Karpas-422 (cell line): ENCODE measurements around the gene AOPEP. TPM values are rescaled to one million over a fixed set of nuclear protein-coding genes. Genes with fewer than 3 reads are reported as not detected.

Source experiments
- DNase-seq: peaks from one replicate; pipeline ENCODE4 v3.0.0-alpha.2; 2015
- H2AFZ ChIP-seq: fragments of 200-600 bp; sonication (generic); 2 replicates; pipeline ENCODE4 v1.6.1; 2014; ENCODE audit warnings: antibody characterized with exemption, low read length, mixed read lengths
- H3K27ac ChIP-seq: fragments of 200-600 bp; sonication (generic); 2 replicates; pipeline ENCODE4 v1.5.1; 2014; ENCODE audit warnings: mild to moderate bottlenecking, low read length, moderate library complexity
- H3K27me3 ChIP-seq: fragments of 200-600 bp; sonication (generic); 2 replicates; pipeline ENCODE4 v1.6.1; 2014; ENCODE audit warnings: low read length, mixed read lengths
- H3K36me3 ChIP-seq: fragments of 200-600 bp; sonication (generic); 2 replicates; pipeline ENCODE4 v1.6.1; 2014; ENCODE audit warnings: low read length, mixed read lengths; ENCODE audit not compliant: insufficient read depth
- H3K4me1 ChIP-seq: fragments of 200-600 bp; sonication (generic); 2 replicates; pipeline ENCODE4 v1.6.1; 2014; ENCODE audit warnings: mild to moderate bottlenecking, low read length, mixed read lengths
- H3K4me2 ChIP-seq: fragments of 200-600 bp; sonication (generic); 2 replicates; pipeline ENCODE4 v1.6.1; 2014; ENCODE audit warnings: low read length, low read depth, mild to moderate bottlenecking; ENCODE audit not compliant: poor library complexity, severe bottlenecking
- H3K4me3 ChIP-seq: fragments of 200-600 bp; sonication (generic); 2 replicates; pipeline ENCODE4 v1.5.1; 2014; ENCODE audit warnings: mild to moderate bottlenecking, antibody characterized with exemption, low read length, mixed read lengths
- H3K79me2 ChIP-seq: fragments of 200-600 bp; sonication (generic); 2 replicates; pipeline ENCODE4 v1.6.1; 2014; ENCODE audit warnings: mild to moderate bottlenecking, low read length, mixed read lengths
- H3K9ac ChIP-seq: fragments of 200-600 bp; sonication (generic); 2 replicates; pipeline ENCODE4 v1.6.0; 2014; ENCODE audit warnings: low read length
- H3K9me2 ChIP-seq: fragments of 200-600 bp; sonication (generic), shearing (Covaris generic); replicated peaks from 2 replicates; pipeline ENCODE4 v1.6.0; 2014; ENCODE audit warnings: mild to moderate bottlenecking, low read length, moderate library complexity; ENCODE audit not compliant: insufficient read depth
- H3K9me3 ChIP-seq: fragments of 300-700, 200-600 bp; sonication (generic); 2 replicates; pipeline ENCODE4 v1.6.1; 2014; ENCODE audit warnings: low read length, mixed read lengths
- H4K20me1 ChIP-seq: fragments of 200-600 bp; sonication (generic); 2 replicates; pipeline ENCODE4 v1.6.1; 2014; ENCODE audit warnings: mild to moderate bottlenecking, antibody characterized with exemption, low read length, low read depth; ENCODE audit not compliant: insufficient read depth
- total RNA-seq: library from RNA; depleted of rRNA; stranded (reverse); fragments of >200 nt; shearing (Covaris generic); gene quantifications from 2 replicates; pipeline ENCODE4 v1.2.3, GENCODE V29; 2014; ENCODE audit warnings: low replicate concordance

Gene AOPEP
- total RNA-seq, 1 experiment from 2014 or later, result 22.7 TPM

DNA sequence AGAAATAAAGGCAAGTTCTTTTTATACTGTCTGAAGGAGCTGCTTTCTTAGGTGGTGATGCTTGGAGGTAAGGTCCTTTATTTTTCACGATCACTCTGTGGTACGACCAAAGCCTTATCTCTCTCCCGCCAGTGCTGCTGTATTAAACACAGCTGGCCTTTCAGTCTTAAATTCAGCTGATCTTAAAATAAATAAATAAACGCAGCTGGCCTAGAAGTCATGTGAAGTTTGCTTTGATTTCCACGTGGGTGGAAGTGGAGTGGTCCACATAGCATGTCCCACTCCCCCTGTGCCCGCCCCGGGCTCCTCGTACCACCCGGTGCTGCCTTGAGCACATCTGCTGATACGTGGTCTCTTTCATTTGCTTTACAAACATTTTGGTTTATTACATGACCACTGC lies 330.6 kb downstream of the AOPEP start:
- no peak for DNase-seq
- Histone ChIP-seq H4K20me1 (no peaks in the 10 kb centered on the region), H2AFZ (no peak overlapping the region), H3K27ac (no peak overlapping the region), H3K9me3 (no peaks in the 10 kb centered on the region), H3K4me2 (no peak overlapping the region), H3K4me3 (no peak overlapping the region), H3K4me1 (no peaks in the 10 kb centered on the region), H3K9ac (no peak overlapping the region), H3K9me2 (no peaks in the 10 kb centered on the region), H3K27me3 (no peaks in the 10 kb centered on the region), H3K36me3 (no peaks in the 10 kb centered on the region), H3K79me2 (no peaks in the 10 kb centered on the region)

DNA sequence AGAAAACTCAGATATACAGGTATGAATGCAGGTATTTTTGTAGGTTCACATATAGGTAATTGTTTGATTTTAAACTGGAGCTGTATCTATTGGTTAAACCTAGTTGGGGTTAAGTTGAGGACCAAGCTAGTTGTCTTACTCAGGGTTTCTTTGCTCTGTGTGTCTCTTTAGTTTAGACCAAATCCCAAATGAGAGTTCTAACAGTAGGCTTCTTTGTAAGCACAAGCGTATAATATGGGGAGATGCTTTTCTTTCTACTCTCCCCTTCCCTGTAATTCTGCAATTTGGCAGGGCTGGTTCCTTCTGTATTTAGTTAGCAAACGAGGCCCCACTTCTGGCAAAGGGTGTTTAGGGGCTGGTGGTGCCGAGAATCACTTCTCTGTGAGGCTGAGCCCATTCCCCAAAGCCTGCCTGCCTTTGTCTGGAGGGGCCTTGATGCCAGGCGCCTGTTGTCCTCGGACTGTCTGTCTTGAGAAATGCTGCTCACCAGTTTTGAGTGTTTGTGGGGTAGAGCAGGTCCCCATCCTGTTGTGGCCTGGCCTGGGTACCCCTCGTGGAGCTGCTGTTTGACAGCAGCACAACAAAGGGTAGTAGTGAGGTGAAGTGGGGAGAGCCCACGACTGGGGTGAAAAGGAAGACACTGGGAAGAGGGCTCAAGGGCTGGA lies 331.8 kb downstream of the AOPEP start:
- H3K4me1 ChIP-seq, result no peaks in the 10 kb centered on the region
- no peaks in the 10 kb centered on the region for H3K9me3 ChIP-seq
- H4K20me1 ChIP-seq, result no peaks in the 10 kb centered on the region
- H3K9me2 ChIP-seq, result no peaks in the 10 kb centered on the region
- no peak overlapping the region for H3K27ac ChIP-seq
- H3K27me3 ChIP-seq, result no peaks in the 10 kb centered on the region
- no peaks in the 10 kb centered on the region for H3K79me2 ChIP-seq
- H3K36me3 ChIP-seq, result no peaks in the 10 kb centered on the region
- H2AFZ ChIP-seq, result no peak overlapping the region
- H3K4me3 ChIP-seq, result no peak overlapping the region
- no peak for DNase-seq
- H3K9ac ChIP-seq, result no peak overlapping the region
- no peak overlapping the region for H3K4me2 ChIP-seq

DNA sequence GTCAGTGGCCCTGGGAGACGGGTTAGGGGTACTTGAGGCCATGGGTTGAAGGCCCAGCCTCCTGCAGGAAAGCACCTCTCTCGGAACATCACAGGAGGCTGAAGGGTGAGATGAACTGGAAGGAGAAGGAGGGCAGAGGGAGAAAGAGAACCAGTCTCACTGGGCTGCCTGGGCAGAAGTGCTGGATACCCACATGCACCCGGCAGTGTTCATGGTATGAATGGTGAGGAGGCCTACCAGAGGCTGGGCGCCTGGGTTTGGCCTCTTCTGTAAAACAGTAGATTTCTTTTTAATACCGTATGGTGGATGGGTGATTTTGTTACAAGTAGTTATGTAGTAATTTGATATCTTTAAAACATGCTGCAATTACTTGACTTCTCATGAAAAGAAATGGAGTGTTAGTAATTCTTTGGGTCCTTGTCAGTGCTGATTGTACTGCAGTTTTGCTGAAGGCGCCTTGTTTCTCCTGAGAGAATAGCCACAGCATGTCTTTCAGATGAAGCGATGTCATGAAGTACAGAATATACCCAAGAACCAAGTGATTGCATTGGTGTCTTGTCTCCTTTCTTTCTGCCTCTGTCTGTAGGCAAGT lies 332.4 kb downstream of the AOPEP start:
- Histone ChIP-seq H3K27ac (no peak overlapping the region), H3K79me2 (no peaks in the 10 kb centered on the region), H2AFZ (no peak overlapping the region), H3K9me3 (no peaks in the 10 kb centered on the region), H3K27me3 (no peaks in the 10 kb centered on the region), H3K9ac (no peak overlapping the region), H3K9me2 (no peaks in the 10 kb centered on the region), H3K4me3 (no peak overlapping the region), H4K20me1 (no peaks in the 10 kb centered on the region), H3K4me2 (no peak overlapping the region), H3K4me1 (no peaks in the 10 kb centered on the region), H3K36me3 (no peaks in the 10 kb centered on the region)
- DNase-seq, result no peak

DNA sequence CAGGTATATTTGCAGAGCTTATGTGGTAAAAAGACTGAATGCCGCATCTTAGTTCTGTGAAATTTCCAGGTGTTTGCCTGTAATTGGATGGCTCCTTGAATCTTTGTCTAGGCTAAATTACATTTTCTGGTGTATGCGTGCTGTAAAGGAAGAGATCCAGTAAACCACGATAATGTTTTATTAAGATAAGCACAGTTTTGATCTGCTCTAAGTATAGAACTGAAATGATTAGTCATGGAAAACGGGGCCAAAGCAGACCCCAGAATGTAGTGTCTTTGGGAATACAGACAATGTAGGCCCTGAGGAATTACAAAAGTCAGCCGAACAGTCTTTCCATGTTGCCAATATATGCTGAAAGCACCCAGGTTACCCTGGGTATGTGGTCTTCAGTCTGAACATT lies 333.7 kb downstream of the AOPEP start:
- no peaks in the 10 kb centered on the region for H4K20me1 ChIP-seq
- no peak for DNase-seq
- no peak overlapping the region for H3K4me2 ChIP-seq
- H3K9me2 ChIP-seq, result no peaks in the 10 kb centered on the region
- no peak overlapping the region for H2AFZ ChIP-seq
- H3K79me2 ChIP-seq, result no peaks in the 10 kb centered on the region
- no peak overlapping the region for H3K27ac ChIP-seq
- no peaks in the 10 kb centered on the region for H3K27me3 ChIP-seq
- H3K4me1 ChIP-seq, result no peaks in the 10 kb centered on the region
- H3K36me3 ChIP-seq, result no peaks in the 10 kb centered on the region
- H3K9ac ChIP-seq, result no peak overlapping the region
- no peak overlapping the region for H3K4me3 ChIP-seq
- H3K9me3 ChIP-seq, result no peaks in the 10 kb centered on the region

DNA sequence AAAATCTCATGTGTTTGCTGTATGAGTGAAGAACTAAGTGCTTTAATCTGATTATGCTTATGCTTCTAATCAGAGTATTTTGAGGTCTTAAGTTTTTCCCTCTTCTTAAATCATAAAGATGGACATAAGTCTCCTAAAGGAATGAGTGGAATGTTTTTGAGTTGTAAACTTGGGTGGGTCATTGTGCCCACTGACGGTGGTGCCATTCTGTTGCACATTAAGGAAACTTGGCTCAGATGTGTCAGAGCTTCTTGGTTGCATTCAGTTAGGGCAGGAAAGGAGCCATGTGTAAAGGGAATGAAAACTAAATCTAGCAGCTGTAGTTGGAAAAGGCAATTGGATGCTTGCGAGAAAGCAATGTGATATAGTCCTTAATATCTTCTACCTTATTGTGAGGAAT lies 334.4 kb downstream of the AOPEP start:
- H3K4me1 ChIP-seq, result no peaks in the 10 kb centered on the region
- H3K27me3 ChIP-seq, result no peaks in the 10 kb centered on the region
- H3K4me2 ChIP-seq, result no peak overlapping the region
- no peaks in the 10 kb centered on the region for H3K36me3 ChIP-seq
- H3K4me3 ChIP-seq, result no peak overlapping the region
- H3K9me2 ChIP-seq, result no peaks in the 10 kb centered on the region
- no peak for DNase-seq
- H3K27ac ChIP-seq, result no peak overlapping the region
- no peaks in the 10 kb centered on the region for H4K20me1 ChIP-seq
- no peaks in the 10 kb centered on the region for H3K79me2 ChIP-seq
- H3K9me3 ChIP-seq, result no peaks in the 10 kb centered on the region
- no peak overlapping the region for H3K9ac ChIP-seq
- no peak overlapping the region for H2AFZ ChIP-seq

DNA sequence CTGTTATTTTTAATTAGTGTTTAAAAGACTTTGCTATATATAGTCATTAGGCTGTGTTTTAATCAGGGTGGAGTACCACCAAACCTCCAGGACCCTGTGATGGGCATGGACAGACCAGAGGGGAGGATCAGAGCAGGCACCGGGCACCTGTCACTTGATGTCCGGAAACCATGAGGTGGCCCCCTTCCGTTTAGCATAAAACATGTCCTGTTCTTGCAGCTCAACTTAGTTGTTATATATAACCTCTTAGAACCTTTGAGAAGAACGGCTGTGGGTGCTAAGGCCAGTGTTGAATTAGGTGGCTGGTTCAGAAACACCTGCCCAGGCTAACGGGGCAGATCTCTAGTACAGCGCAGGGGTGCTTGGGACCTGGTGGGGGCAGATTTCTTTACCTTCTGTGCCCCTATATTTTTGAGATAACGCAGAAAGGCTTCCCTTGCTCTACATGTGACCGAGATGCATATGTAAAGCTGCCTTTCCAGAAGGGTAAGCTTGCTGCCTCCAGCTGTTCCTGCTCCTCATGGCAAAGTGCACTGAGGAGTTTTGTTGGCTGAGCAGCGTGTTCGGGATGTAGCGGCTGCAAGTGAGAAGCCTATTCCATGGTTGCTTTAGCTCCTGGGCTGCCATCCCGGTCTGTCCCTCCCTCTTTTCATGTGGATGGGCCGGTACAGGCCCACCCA lies 335.6 kb downstream of the AOPEP start:
- Histone ChIP-seq H3K27me3 (no peaks in the 10 kb centered on the region), H2AFZ (no peak overlapping the region), H3K79me2 (no peaks in the 10 kb centered on the region), H3K9me3 (no peaks in the 10 kb centered on the region), H3K9me2 (no peaks in the 10 kb centered on the region), H3K27ac (no peak overlapping the region), H3K4me3 (no peak overlapping the region), H3K4me1 (no peaks in the 10 kb centered on the region), H3K36me3 (no peaks in the 10 kb centered on the region), H3K4me2 (no peak overlapping the region), H3K9ac (no peak overlapping the region), H4K20me1 (no peaks in the 10 kb centered on the region)
- no peak for DNase-seq

DNA sequence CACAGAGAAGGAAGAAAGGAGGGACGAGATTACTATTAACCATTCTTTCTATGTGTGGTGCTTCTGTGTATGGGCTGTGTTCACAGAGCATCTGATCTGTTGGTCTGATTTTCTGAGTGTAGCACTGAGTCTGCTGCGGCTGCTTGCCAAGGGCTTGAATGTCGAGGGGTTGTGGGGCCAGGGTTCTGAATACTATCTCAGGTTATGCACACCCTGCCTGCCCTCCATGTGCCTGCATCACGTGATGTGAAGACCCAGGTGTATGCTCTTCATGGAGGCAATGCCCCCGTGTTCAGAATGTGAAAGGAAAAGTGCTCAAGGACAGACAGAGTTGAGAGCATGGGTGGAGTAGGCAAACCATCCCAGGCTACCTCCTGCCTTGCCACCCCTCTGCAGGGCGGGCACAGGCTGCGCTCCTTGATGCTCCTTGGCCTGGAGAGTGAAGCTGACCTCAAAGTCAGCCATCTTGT lies 336.1 kb downstream of the AOPEP start:
- no peaks in the 10 kb centered on the region for H3K79me2 ChIP-seq
- H4K20me1 ChIP-seq, result no peaks in the 10 kb centered on the region
- no peak overlapping the region for H3K27ac ChIP-seq

DNA sequence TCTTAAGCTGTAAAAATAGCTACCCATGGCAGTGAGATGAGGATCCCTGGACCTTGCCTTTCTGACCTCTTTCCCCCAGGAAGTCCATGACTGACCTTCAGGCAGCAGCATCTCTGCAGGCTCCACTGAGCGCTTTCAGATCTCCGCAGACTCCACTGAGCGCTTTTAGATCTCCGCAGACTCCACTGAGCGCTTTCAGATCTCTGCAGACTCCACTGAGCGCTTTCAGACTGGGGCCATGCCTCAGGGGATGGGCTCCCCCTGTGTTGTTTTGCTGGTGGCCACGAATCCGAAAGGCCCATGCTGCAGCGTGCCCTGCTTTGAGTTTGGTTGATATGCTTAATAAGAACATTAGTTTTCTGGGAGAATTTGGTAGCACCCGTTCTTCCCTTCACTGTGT lies 336.8 kb downstream of the AOPEP start:
- Histone ChIP-seq H3K27ac (no peak overlapping the region), H3K4me1 (no peaks in the 10 kb centered on the region), H3K9me2 (no peaks in the 10 kb centered on the region), H3K9me3 (no peaks in the 10 kb centered on the region), H3K9ac (no peak overlapping the region), H3K79me2 (no peaks in the 10 kb centered on the region), H3K36me3 (no peaks in the 10 kb centered on the region), H4K20me1 (no peaks in the 10 kb centered on the region), H3K4me3 (no peak overlapping the region), H2AFZ (no peak overlapping the region), H3K27me3 (no peaks in the 10 kb centered on the region), H3K4me2 (no peak overlapping the region)
- no peak for DNase-seq

More for the DNA sequence above, 336.1 kb downstream of the AOPEP start:
- no peak for DNase-seq
- H3K4me3 ChIP-seq, result no peak overlapping the region
- H3K4me1 ChIP-seq, result no peaks in the 10 kb centered on the region
- H3K27me3 ChIP-seq, result no peaks in the 10 kb centered on the region
- no peaks in the 10 kb centered on the region for H3K36me3 ChIP-seq
- no peak overlapping the region for H3K9ac ChIP-seq
- H3K9me2 ChIP-seq, result no peaks in the 10 kb centered on the region
- H3K4me2 ChIP-seq, result no peak overlapping the region
- no peak overlapping the region for H2AFZ ChIP-seq
- H3K9me3 ChIP-seq, result no peaks in the 10 kb centered on the region
